GM21447 (cell line): ENCODE data around the gene EBF4.
"Not testable (repeated sequence)": the region's sequence is repeated elsewhere in the genome, so short reads cannot be mapped to it uniquely, and the experiment has no call there.

ENCODE experiments used
- ATAC-seq: cut with Tn5 transposase; IDR thresholded peaks from one replicate; pipeline ENCODE4 v1.9.1; 2021; ENCODE audit not compliant: unreplicated experiment

The EBF4 gene

GRCh38 chr20:2807929-2808328, 115.3 kb downstream of the EBF4 start:
- ATAC-seq = not testable (repeated sequence)

GRCh38 chr20:2809690-2810089, 117.1 kb downstream of the EBF4 start:
- ATAC-seq = no peak
